H1 (cell line): ENCODE data around the gene ARF3. TPM values are rescaled to one million over a fixed set of nuclear protein-coding genes. Genes with fewer than 3 reads are reported as not detected.

Experiments
- BRCA1 ChIP-seq: IDR thresholded peaks from 2 replicates; pipeline ENCODE4 v1.6.1; 2012; ENCODE audit warnings: low read depth, low read length, improper control_type of control experiment
- CHD7 ChIP-seq: fragments of 300-600 bp; sonication (generic); IDR thresholded peaks from 2 replicates; pipeline ENCODE4 v1.7.1; 2012; ENCODE audit warnings: low read length, moderate library complexity, mild to moderate bottlenecking, inconsistent platforms; ENCODE audit not compliant: insufficient replicate concordance
- CTCF ChIP-seq, 3 experiments: IDR thresholded peaks; 1 replicate in 2 of 3; 2 replicates in 1 of 3; pipeline versions ENCODE4 v1.5.1 to v1.6.1; 2011; ENCODE audit warnings: low read length in 3 of 3, mild to moderate bottlenecking in 3 of 3, inconsistent platforms in 2 of 3, low read depth in 1 of 3, moderate library complexity in 1 of 3; ENCODE audit not compliant: insufficient read depth in 1 of 3; ENCODE audit errors: control extremely low read depth in 1 of 3
- EGR1 ChIP-seq: IDR thresholded peaks from 2 replicates; pipeline ENCODE4 v1.6.1; 2011; ENCODE audit warnings: low read depth, low read length, borderline replicate concordance
- MAX ChIP-seq: IDR thresholded peaks from 2 replicates; pipeline ENCODE4 v1.6.1; 2012; ENCODE audit warnings: inconsistent platforms
- POLR2A ChIP-seq, 2 experiments: IDR thresholded peaks; 1 replicate in 1 of 2; 2 replicates in 1 of 2; pipeline ENCODE4 v1.6.1; 2011; ENCODE audit warnings: low read depth in 2 of 2, low read length in 2 of 2, mild to moderate bottlenecking in 2 of 2; ENCODE audit errors: control extremely low read depth in 1 of 2
- POU5F1 ChIP-seq: IDR thresholded peaks from 2 replicates; pipeline ENCODE4 v1.6.1; 2011; ENCODE audit warnings: low read depth, mild to moderate bottlenecking, low read length, moderate library complexity
- RNF2 ChIP-seq: fragments of 200-900, 300-1000 bp; sonication (generic); IDR thresholded peaks from 2 replicates; pipeline ENCODE4 v1.7.1; 2016; ENCODE audit warnings: borderline replicate concordance, low read depth, mild to moderate bottlenecking, antibody characterized with exemption, low read length; ENCODE audit not compliant: poor library complexity, severe bottlenecking; ENCODE audit errors: missing control alignments
- SIX5 ChIP-seq: IDR thresholded peaks from 2 replicates; pipeline ENCODE4 v1.6.1; 2011; ENCODE audit warnings: mild to moderate bottlenecking, low read depth, low read length
- polyA plus RNA-seq, 7 experiments: library from polyadenylated mRNA; depleted of rRNA in 3 of 7; stranded (reverse) in 5 of 7; unstranded in 2 of 7; fragments of >200 nt in 5 of 7; fragments of 200-250 nt in 2 of 7; gene quantifications; 1 replicate in 5 of 7; 2 replicates in 1 of 7; 4 replicates in 1 of 7; pipeline versions ENCODE4 v1.2.1 to v1.2.3, GENCODE V29; 2011 to 2013; ENCODE audit warnings: missing spikeins in 2 of 7, mixed read lengths in 2 of 7
- total RNA-seq: library from RNA; stranded (reverse); fragmentation: NEBNext Ultra II Directional; extraction: Animal tissue kit (Norgen Biotek cat#: 25700); gene quantifications from 2 replicates; pipeline ENCODE4 v1.2.1, GENCODE V29; 2021

ARF3 gene
- total and polyA plus RNA-seq, 2 of the 8 experiments (the other 6 are each of a cell fraction or from before 2014, with no cell fraction given): 231 to 250 TPM

GRCh38 chr12:49000346-49000745 lies 43.1 kb upstream of the ARF3 start (continued):
- TF ChIP-seq CHD7 (no peak), POU5F1 (no peak), BRCA1 (no peak), POLR2A (IDR thresholded peaks at IDR 0.05; ENCODE audit: control extremely low read depth in 1 of 2, low read depth in 2 of 2, low read length in 2 of 2) (no peak), RNF2 (no peak), EGR1 (no peak), CTCF (IDR thresholded peaks at IDR 0.05; ENCODE audit: control extremely low read depth in 1 of 3, insufficient read depth in 1 of 3, low read depth in 1 of 3, low read length in 3 of 3) (no peak), SIX5 (no peak), MAX (no peak)
